HG02852 (cell line): ENCODE data around the gene CR1L.
"Not testable (repeated sequence)": the region's sequence is repeated elsewhere in the genome, so short reads cannot be mapped to it uniquely, and the experiment has no call there.

ENCODE experiments used
- ATAC-seq: cut with Tn5 transposase; IDR thresholded peaks from one replicate; pipeline ENCODE4 v1.9.1; 2021; ENCODE audit warnings: mild to moderate bottlenecking, moderate library complexity; ENCODE audit not compliant: unreplicated experiment

The CR1L gene

DNA sequence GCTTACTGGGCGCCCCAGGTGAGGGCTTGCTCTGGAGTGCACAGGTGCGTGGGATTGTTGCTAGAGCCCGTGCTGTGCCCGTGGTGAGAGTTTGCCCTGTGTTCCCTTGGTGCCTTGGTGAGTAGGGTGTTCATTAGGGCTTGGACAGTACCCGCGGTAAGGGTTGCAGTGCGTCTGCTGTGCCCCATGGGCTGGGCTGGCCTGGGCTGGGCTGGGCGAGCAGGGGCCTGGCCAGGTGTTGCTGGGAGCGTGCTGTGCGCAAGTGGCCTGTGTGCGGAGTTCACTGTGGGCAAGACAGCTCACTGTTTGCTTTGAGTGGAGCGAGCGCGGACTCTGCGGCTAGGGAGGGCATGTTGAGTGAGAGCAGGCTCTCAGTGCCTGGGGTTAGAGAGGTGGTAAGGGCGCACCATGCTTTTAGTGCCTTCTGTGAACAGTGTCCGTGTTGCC is 725 bp downstream of the CR1L start:
- ATAC-seq, result no peak

DNA sequence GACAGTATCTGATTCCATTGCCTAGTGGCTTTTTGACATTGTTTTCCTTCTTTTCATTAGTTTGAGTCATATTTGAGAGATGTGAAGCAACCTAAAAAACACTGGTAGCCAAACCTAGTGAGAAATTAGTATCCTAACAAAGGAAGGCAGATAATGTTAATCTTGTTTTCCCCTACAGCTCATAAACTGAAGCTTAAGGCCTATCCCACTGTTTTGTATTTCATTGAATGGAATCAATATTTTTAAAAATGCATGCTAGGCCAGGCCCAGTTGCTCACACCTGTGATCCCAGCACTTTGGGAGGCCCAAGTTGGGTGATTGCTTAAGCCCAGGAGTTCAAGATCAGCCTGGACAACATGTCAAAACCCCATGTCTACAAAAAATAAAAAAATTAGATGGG is 1.2 kb downstream of the CR1L start:
- ATAC-seq, result no peak

DNA sequence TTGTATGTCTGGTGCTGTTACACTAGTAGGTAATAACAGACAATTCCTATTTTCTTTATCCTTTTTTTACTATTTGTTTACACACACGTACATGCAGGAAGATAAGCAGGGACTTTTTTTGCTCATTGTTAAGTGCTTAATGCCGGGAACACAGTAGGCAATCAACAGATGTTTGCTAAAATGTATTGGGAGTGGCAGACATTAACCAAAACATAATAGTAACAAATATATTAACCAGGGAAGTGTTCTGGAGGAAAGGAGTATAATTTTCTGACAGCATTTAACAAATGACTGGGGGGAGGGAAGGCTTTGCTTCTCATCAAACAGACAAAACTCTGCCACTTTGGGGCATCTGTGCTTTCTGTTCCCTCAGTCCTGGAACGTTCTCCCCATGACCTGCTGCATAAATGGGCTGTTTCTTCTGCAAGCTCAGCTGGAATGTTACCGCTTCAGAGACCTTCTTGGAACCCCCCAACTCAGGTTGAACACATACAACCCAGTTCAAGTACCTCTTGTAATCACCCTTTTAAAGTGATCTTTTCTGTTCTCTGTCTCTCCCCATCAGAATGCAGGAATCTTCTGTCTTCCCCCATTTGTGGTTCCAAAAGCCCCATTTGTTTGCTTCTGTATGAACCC is 2.1 kb downstream of the CR1L start:
- no peak for ATAC-seq

DNA sequence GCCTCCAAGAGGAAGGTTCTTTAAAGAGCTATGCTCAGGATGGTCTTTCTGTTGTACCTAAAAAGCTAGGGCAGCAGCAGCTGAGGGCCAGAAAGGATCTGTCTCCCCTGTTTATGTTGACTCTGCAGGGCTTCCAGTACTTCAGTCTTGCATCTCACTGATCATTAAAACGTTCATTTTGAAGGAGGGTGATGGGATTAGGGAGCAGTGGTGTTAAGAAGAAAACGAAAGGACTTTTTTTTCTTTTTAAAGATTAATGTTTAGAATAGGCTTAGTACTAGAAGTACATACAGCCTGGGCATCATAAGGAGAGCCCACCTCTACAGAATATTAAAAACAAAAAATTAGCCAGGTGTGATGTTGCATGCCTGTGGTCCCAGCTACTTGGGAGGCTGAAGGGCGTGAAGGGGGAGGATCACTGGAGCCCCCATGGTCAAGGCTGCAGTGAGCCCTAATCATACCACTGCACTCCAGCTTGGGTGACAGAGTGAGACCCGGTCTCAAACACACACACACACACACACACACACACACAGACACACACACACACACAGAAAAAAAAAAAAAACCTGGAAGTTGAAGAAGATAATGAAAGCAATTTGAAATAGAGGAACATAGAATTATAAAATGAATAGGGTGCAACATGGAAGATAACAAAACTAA is 2.9 kb downstream of the CR1L start:
- no peak for ATAC-seq

DNA sequence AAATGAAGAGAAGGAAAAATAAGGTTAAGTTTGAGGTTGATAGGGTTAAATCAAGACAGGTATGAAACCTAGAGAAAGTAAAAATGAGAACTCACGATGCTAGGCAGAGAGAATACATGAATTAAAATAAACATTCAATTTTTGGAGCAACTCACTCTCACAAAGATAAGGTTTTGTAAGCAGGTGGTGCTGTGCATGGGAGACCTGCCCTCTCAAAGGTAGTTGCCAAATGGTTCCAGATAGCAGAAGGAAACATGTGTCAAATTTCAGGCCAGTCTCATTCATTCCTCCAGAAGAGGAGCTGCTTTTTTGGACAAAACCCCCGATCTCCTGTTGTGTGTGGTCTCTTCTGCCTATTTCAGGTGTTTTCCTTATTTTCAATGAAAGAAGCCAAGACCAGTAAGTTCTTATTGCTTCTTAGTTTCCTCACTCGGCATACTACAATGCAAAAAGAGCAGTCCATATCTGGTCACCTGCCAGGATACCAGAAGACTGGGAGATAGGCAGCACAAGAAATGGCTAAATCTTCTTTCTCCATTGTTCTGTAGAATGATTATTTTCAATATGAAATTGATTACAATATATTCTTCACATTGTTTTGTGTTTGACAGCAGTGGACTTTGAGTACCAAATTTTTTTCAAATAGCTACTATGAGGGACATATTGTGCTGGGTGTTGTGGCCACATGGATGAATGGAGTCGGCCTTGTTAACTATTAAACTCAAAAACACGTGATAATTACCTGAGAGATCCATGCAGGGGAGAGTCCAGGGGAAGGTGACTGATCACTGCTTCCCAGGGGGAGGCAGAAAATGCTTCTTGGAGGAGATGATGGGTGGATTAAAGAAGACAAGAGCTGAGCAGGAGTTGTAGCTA is 3.6 kb downstream of the CR1L start:
- no peak for ATAC-seq

DNA sequence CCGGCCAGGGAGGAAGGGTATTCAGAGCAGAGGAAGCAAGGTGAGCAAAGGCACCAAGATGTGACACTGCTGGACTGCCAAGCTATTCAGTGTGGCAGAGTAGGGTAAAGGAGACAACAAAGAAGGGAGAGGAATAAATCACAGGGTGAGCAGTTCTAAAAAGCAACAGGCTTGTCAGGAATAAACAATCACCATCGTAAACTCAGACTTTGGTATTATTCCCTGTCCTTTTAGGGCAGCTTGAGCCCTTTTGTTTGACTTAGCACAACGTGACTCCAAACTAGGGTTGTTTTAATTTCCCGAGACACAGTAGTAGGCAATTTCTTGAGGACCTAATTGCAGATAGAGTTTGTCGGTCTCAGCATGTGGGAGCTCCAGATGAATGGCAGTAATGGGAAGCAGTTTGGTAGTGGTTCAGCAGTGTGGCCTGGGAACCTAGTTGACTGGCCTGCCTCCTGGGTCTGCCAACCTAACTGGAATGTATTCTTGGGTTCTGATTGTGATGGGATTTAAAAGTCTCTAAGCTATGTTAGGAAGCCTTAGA is 4.3 kb downstream of the CR1L start:
- ATAC-seq, result no peak

DNA sequence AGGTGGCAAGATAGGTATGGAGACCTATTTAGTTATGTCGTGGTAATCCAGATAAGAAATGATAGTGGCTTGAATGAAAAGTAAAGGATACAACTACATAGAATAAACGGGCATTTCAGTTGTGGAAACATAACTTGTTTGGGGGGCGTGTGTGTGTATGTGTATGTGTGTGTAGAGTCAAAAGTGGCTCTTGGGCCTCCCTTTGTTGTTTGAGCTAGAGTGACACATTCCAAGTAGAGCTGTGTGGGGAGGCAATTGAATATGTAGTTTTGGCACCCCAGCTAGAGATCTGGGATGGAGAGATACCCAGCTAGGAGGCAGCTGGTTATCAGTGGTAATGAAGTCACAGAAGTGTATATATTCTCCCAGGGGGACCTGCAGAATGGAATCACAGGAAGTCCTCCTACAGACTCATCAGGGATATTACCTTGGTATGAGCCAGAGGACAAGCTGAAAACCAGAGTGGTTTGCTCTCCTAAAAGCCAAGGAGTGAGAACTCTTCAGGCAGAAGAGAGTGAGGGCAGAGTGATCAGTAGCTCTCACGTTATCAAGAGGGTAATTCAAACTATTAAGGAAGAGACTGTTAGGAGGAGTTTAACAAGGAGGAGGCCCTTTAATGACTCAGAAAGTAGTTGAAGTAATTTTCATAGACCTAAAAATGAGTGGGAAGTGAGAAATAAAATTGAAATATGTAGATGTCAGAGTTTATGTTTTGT is 5.1 kb downstream of the CR1L start:
- no peak for ATAC-seq

DNA sequence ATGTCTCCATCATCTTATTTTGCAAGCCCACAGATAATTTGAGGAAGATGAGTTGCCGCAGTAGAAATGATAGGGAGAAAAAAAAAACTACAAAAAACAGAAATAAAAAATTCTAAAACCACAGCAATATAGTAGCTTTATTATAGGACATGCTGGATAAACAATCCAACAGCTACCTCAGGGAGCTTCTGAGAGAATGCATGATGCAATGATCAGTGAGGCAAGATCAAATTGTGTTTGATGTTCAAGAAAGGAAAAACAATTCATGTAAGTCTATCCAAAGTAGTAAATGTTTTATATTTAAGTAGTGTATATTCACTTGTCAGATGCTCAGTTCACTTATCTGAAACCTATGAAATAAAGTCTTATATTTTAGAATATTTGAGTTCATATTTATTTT is 6.7 kb downstream of the CR1L start:
- ATAC-seq, result no peak

DNA sequence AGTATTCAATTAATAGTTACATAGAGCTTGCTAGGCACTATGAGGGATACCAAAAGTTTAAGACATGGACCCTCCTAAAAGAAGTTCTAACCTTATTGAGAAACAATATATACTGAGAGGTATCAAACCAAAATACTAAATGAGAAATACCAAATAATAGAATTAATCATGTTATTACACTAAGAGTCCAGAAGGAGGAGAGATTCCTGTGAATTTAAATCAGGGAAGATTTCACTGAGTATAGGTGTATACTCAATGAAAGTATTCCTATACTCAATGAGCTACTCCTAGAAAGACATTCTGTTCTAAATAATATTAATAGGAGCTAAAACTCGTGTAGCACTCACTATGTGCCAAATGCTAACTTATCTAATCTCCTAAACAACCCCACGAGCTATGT is 9.4 kb downstream of the CR1L start:
- no peak for ATAC-seq

DNA sequence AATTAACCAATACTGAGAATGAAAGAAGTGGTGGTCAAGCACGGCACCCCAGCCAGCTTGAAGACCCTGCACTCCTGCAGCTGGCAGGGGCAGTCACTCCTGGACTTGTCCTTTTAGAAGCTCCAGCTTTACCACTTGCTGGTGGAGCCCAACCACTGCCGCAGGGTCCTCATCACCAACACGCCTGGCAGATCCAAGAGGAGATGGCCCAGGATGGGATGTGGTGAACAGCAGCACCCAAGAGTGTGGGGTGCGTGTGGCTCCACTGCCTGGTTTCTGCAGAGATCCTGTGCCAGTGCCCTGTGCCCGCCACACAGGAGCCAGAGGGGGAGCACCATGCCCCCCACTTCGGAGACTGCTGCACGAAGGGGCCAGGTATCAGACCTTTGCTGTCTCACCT is 13.5 kb downstream of the CR1L start:
- ATAC-seq, result no peak

DNA sequence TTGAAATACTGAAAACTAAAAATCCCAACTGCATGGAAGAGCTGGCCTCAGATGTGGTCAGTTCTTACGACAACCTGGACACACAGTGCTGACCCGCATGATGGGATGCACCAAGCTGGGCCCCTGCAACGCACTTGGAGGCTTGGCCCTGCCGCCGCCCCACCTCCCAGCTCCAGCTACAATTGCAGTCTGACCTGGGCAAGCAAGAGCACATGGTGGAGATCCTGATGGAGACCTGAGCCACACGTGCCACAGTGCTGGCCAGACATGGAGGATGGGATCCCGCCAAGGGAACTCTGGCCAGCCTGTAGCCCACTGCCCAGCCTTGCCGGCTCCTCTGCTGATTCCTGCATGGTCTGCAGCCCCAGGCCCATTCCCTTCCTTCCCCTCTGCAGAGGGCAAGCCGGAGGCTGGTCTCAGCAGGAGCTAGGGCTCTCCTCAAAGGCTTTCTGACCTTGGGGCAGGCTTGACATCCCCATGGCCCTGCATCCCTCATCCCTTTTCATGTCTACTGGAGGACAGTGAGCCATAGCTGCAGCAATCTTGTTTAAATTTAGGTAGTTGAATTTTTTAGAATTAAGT is 14.1 kb downstream of the CR1L start:
- ATAC-seq, result no peak

DNA sequence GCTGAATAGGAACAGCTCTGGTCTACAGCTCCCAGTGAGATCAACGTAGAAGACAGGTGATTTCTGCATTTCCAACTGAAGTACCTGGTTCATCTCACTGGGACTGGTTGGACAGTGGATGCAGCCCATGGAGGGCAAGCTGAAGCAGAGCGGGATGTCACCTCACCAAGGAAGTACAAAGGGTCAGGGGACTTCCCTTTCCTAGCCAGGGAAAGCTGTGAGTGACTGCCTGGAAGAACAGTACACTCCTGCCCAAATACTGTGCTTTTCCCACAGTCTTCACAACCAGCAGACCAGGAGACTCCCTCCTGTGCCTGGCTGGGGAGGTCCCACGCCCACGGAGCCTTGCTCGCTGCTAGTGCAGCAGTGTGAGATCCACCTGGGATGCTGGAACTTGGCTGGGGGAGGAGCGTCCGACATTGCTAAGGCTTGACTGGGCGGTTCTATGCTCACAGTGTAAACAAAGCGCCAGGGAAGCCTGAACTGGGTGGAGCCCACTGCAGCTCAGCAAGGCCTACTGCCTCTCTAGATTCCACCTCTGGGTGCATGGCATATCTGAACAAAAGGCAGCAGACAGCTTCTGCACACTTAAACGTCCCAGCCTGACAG is 14.7 kb downstream of the CR1L start:
- ATAC-seq, result no peak

DNA sequence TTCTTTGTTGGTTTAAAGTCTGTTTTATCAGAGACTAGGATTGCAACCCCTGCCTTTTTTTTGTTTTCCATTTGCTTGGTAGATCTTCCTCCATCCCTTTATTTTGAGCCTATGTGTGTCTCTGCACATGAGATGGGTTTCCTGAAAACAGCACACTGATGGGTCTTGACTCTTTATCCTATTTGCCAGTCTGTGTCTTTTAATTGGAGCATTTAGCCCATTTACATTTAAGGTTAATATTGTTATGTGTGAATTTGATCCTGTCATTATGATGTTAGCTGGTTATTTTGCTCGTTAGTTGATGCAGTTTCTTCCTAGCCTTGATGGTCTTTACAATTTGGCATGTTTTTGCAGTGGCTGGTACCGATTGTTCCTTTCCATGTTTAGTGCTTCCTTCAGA is 16.5 kb downstream of the CR1L start:
- not testable (repeated sequence) for ATAC-seq

DNA sequence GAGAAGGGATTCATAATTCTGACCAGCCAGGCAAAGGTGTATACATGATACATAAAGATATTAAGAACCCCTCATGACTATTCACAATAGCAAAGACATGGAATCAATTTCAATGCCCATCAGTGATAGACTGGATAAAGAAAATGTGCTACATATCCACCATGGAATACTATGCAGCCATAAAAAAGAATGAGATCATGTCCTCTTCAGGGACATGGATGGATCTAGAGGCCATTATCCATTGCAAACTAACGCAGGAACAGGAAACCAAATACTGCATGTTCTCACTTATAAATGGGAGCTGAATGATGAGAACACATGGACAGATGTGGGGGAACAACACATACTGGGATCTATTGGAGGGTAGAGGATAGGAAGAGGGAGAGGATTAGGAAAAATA is 21.4 kb downstream of the CR1L start:
- no peak for ATAC-seq

DNA sequence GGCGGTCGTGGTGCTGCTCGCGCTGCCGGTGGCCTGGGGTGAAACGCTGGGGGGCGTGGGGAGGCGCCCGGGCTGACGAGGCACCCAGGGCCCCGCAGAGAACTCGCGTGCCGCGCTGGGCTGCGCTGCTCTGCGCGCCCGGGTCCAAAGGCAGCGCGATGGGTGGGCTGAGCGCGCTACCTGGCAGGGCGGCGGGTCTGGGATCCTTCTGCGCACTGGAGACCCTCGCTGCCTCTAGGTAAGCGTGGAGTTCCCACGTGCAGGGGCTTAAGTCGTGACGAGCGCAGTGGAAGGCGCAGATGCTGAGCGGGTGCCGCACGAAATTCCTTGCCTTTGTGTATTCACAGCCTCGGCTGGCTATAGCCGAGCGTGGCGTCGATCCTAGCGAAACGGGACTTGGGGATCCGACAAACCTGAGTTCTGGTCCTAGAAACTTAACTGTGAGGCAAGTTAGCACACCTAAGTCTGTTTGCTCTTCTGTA is 24.6 kb downstream of the CR1L start:
- no peak for ATAC-seq

DNA sequence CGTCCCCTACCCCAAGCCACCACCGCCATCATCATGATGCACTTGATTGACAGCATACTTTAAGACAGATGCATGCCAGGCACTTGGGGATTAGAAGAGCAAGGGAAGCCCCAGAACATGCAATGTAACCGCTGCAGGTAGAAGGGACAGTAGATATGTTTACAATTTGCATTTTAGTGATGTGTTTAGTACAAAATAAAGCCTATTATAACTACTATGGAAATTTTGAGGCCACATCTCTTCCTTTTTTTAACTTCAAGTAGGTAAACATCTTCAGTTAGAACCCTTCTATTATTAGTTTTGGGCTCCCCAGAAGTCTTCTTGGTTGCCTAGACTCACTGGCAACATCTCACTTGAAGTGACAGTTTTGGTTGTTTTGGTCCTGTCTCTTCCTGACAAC is 25.3 kb downstream of the CR1L start:
- ATAC-seq, result no peak

DNA sequence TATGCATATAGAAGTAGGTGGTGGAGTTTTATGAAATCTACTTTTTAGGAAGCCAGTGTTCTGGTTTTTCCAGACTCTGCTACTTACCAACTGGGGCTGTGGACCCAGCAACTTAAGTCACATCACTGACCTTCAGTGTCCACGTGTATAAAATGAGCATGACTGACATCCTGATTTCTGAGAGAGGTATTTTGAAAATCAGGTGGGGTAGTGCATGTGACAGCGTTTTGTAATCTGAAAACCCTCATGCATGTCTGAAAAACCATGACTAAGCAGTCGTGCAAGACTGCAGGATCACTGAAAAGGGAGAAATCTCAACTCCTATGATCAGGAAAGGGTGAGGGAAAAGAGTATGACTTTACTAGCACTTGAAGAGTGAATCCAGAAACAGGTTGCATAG is 26.1 kb downstream of the CR1L start:
- ATAC-seq, result no peak

DNA sequence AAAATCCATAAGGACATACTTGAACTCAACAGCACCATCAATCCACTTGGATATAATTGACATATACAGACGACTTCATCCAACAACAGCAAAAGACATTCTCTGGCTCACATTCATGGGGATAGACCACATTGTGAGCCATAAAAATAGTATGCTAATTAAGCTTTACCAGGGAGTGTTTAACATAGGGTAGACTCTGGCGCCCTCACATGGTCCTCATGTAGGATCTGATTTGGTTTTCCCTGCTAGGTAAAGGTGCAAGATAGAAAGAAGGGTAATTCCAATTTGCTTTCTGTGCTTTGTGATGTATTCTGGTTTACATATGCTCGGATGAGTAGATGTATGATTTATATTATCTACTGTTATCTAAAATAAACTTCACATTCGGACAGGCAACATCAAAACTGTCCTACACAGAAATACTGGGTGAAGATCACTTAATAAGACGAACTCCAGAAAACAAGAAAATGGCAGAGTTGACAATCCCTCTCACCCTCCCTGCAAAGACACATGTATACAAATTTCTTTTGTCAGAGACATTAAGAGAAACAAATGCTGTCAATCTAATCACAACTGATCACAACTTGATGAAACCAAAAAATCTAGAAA is 27.7 kb downstream of the CR1L start:
- no peak for ATAC-seq

DNA sequence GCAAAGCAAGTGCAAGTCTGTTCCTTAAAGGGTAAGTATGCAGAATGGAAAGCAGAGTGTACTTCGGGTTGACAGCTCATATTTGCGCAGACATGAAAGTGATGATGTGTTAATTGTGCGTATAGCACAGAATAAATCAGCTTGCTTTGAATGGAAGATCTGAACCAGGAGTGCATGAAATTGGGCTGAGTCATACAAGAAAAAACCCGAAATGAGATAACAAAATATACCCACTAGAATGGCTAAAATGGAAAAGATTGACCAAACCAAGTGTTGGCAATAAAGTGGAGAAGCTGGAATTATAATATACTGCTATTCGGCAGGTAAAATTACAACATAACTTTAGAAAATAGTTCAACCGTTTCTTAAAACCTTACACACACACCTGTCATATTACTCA is 28.5 kb downstream of the CR1L start:
- no peak for ATAC-seq

DNA sequence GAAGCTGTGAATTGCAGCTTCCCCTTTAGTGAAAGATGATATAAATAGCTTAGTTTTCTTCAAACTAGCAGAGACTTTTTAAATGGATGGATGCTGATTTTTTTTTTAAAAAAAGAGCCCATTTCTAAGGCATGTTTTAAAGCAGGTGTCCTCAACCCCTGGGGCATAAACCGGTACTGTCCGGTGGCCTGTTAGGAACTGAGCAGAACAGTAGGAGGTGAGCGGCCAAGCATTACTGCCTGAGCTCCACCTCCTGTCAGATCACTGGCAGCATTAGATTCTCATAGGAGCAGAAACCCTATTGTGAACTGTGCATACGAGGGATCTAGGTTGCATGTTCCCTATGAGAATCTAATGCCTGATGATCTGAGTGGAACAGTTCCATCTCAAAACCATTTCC is 31.2 kb downstream of the CR1L start:
- no peak for ATAC-seq
